ENCODE measurements around the gene NGB.

DNA sequence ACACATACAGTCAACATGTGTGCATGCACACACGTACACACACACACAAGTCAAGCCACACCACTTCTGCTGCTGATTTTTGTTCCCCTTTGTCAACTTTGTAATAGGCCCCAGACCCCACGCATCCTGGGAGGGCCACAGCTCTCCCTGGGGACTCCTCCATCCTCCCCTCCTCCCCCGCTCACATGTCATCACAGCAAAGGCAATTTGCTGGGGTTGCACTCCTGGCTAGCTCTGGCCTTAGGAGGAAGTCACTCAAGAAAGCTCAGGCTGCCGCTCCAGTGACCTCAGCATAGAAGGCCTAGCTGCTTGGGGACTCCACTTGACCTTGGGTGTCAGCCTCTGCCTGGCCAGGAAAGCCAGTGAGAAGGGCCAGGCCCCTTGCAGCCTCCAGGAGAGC lies 27.2 kb downstream of the NGB start:
- TF ChIP-seq, protein P1, sequence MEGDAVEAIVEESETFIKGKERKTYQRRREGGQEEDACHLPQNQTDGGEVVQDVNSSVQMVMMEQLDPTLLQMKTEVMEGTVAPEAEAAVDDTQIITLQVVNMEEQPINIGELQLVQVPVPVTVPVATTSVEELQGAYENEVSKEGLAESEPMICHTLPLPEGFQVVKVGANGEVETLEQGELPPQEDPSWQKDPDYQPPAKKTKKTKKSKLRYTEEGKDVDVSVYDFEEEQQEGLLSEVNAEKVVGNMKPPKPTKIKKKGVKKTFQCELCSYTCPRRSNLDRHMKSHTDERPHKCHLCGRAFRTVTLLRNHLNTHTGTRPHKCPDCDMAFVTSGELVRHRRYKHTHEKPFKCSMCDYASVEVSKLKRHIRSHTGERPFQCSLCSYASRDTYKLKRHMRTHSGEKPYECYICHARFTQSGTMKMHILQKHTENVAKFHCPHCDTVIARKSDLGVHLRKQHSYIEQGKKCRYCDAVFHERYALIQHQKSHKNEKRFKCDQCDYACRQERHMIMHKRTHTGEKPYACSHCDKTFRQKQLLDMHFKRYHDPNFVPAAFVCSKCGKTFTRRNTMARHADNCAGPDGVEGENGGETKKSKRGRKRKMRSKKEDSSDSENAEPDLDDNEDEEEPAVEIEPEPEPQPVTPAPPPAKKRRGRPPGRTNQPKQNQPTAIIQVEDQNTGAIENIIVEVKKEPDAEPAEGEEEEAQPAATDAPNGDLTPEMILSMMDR (IDR thresholded peaks at IDR 0.05; ENCODE audit: insufficient read depth, low read length): no peak
- TF ChIP-seq POLR2AphosphoS5 (IDR thresholded peaks at IDR 0.05; ENCODE audit: low read depth) (no peak), SPI1 (IDR thresholded peaks at IDR 0.05; ENCODE audit: borderline replicate concordance, low read depth) (peak; percentile 41; the same call in 1 of the 2 replicates), GABPA (IDR thresholded peaks at IDR 0.05; ENCODE audit: low read depth) (no peak)
- TF ChIP-seq, protein P2, sequence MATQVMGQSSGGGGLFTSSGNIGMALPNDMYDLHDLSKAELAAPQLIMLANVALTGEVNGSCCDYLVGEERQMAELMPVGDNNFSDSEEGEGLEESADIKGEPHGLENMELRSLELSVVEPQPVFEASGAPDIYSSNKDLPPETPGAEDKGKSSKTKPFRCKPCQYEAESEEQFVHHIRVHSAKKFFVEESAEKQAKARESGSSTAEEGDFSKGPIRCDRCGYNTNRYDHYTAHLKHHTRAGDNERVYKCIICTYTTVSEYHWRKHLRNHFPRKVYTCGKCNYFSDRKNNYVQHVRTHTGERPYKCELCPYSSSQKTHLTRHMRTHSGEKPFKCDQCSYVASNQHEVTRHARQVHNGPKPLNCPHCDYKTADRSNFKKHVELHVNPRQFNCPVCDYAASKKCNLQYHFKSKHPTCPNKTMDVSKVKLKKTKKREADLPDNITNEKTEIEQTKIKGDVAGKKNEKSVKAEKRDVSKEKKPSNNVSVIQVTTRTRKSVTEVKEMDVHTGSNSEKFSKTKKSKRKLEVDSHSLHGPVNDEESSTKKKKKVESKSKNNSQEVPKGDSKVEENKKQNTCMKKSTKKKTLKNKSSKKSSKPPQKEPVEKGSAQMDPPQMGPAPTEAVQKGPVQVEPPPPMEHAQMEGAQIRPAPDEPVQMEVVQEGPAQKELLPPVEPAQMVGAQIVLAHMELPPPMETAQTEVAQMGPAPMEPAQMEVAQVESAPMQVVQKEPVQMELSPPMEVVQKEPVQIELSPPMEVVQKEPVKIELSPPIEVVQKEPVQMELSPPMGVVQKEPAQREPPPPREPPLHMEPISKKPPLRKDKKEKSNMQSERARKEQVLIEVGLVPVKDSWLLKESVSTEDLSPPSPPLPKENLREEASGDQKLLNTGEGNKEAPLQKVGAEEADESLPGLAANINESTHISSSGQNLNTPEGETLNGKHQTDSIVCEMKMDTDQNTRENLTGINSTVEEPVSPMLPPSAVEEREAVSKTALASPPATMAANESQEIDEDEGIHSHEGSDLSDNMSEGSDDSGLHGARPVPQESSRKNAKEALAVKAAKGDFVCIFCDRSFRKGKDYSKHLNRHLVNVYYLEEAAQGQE (IDR thresholded peaks at IDR 0.05; ENCODE audit: insufficient replicate concordance, low read depth): peak; percentile 8
